Upper lobe of right lung (tissue), 1 donor: ENCODE data around the gene GIMAP2. TPM values are rescaled to one million over a fixed set of nuclear protein-coding genes. Genes with fewer than 3 reads are reported as not detected.

ENCODE experiments used
- ATAC-seq: fragments of 200-7000 bp; cut with Tn5 transposase; one replicate; pipeline ENCODE4 v1.9.1; 2020; ENCODE audit warnings: mild to moderate bottlenecking, moderate library complexity
- DNase-seq: peaks from one replicate; pipeline ENCODE4 v3.0.0-alpha.2; 2020
- H3K27ac ChIP-seq: fragments of 200-600 bp; one replicate; pipeline ENCODE4 v1.8.0; 2022
- H3K27me3 ChIP-seq: fragments of 200-600 bp; one replicate; pipeline ENCODE4 v1.8.0; 2022; ENCODE audit warnings: mild to moderate bottlenecking
- H3K36me3 ChIP-seq: fragments of 200-600 bp; one replicate; pipeline ENCODE4 v1.8.0; 2022
- H3K4me1 ChIP-seq: fragments of 200-600 bp; one replicate; pipeline ENCODE4 v1.8.0; 2022
- H3K4me3 ChIP-seq: fragments of 200-600 bp; one replicate; pipeline ENCODE4 v1.8.0; 2022; ENCODE audit warnings: mild to moderate bottlenecking
- H3K9me3 ChIP-seq: fragments of 200-600 bp; one replicate; pipeline ENCODE4 v1.8.0; 2022
- intact Hi-C: fragments of 100-400 bp; cut with DNase I; formaldehyde crosslinking; loops from one replicate; pipeline ENCODE4 v1.11.0; 2022
- total RNA-seq: library from RNA; stranded (reverse); fragmentation: NEBNext Ultra II Directional; extraction: Animal tissue kit (Norgen Biotek cat#: 25700); gene quantifications from one replicate; pipeline ENCODE4 v1.2.1, GENCODE V29; 2021
- TF ChIP-seq, protein P1 (sequence below): fragments of 200-600 bp; IDR thresholded peaks from one replicate; pipeline ENCODE4 v1.8.0; 2022; ENCODE audit warnings: antibody characterized with exemption
- donor health status: DM: no; HTN: yes; CAD: no; lungs with severe emphysema.

The GIMAP2 gene
- total RNA-seq, 1 donor from 2014 or later: 33.0 TPM

DNA sequence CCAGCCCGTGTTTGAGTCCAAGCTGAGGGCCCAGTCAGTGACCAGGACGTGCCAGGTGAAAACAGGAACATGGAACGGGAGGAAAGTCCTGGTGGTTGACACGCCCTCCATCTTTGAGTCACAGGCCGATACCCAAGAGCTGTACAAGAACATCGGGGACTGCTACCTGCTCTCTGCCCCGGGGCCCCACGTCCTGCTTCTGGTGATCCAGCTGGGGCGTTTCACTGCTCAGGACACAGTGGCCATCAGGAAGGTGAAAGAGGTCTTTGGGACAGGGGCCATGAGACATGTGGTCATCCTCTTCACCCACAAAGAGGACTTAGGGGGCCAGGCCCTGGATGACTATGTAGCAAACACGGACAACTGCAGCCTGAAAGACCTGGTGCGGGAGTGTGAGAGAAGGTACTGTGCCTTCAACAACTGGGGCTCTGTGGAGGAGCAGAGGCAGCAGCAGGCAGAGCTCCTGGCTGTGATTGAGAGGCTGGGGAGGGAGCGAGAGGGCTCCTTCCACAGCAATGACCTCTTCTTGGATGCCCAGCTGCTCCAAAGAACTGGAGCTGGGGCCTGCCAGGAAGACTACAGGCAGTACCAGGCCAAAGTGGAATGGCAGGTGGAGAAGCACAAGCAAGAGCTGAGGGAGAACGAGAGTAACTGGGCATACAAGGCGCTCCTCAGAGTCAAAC is 56.9 kb downstream of the GIMAP2 start:
- no peaks in the 10 kb centered on the region for H3K9me3 ChIP-seq
- H3K27me3 ChIP-seq: no peaks in the 10 kb centered on the region
- intact Hi-C loops: loop anchor here (10.0 kb wide), 1 partner anchor 108 kb away; the partner anchor contains the start of gene GIMAP6
- no peak overlapping the region for H3K27ac ChIP-seq
- peaks cover 26% of the 10 kb centered on the region for H3K36me3 ChIP-seq
- peak overlapping the region; percentile 61 for H3K4me3 ChIP-seq
- TF ChIP-seq, protein P1, sequence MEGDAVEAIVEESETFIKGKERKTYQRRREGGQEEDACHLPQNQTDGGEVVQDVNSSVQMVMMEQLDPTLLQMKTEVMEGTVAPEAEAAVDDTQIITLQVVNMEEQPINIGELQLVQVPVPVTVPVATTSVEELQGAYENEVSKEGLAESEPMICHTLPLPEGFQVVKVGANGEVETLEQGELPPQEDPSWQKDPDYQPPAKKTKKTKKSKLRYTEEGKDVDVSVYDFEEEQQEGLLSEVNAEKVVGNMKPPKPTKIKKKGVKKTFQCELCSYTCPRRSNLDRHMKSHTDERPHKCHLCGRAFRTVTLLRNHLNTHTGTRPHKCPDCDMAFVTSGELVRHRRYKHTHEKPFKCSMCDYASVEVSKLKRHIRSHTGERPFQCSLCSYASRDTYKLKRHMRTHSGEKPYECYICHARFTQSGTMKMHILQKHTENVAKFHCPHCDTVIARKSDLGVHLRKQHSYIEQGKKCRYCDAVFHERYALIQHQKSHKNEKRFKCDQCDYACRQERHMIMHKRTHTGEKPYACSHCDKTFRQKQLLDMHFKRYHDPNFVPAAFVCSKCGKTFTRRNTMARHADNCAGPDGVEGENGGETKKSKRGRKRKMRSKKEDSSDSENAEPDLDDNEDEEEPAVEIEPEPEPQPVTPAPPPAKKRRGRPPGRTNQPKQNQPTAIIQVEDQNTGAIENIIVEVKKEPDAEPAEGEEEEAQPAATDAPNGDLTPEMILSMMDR: no peak
- peaks cover 13% of the 10 kb centered on the region for H3K4me1 ChIP-seq
- DNase-seq: no peak
- ATAC-seq: no peak

Other genes starting within 250 kb of the GIMAP2 start
- gene GIMAP8, start 235.1 kb upstream of the GIMAP2 start, total RNA-seq: 42.3 TPM
- 47.0 TPM for gene GIMAP7, start 170.8 kb upstream of the GIMAP2 start, total RNA-seq
- gene GIMAP4, start 118.3 kb upstream of the GIMAP2 start, total RNA-seq: 83.3 TPM
- gene GIMAP6, start 53.3 kb upstream of the GIMAP2 start, total RNA-seq: 61.7 TPM
- 13.0 TPM for gene GIMAP1, start 30.9 kb downstream of the GIMAP2 start, total RNA-seq
- gene GIMAP5, start 51.7 kb downstream of the GIMAP2 start, total RNA-seq: 41.8 TPM
- gene TMEM176B, start 114.7 kb downstream of the GIMAP2 start, total RNA-seq: 68.2 TPM
- 63.7 TPM for gene TMEM176A, start 115.1 kb downstream of the GIMAP2 start, total RNA-seq
- 0.64 TPM for gene AOC1, start 166.8 kb downstream of the GIMAP2 start, total RNA-seq